Measurements from ENCODE around the gene UBXN10. TPM values are rescaled to one million over a fixed set of nuclear protein-coding genes. Genes with fewer than 3 reads are reported as not detected.

Gene UBXN10
- total and polyA plus RNA-seq, 2 of the 13 experiments (the other 11 are each of a cell fraction or from before 2014, with no cell fraction given) = 0.04 to 0.05 TPM

DNA sequence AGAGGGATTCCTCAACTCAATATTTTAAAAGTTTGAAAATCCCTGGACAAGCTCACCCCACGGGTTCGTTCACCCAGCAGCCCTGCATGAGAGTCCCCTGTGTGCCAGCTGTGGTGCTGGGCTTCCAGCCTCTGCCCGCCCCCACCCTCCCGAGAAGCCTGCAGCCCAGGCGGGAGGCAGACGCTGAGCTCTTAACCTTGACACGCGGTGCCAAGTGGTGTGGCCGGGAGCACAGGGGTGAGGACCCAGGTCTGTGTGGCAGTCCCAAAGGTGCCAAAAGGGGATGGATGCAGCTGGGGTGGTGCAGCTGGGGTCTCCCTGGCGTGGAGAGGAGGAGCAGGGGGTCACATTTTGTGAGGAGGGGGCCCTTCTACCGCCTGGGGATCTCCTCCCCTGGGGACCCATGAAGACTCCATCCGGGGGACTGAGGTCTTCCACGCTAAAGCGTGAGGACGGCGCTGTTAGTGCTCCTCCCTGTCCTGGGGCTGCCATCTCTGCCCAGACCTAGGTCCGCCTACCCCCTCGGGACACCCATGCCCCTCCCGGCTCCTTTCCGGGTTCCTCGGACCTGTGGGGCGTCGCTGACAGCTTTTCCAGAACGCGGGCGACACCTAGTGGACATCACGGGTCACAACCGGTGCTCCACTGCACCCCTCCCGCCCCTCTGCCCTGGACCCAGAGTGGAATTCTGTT, 33.8 kb upstream of the UBXN10 start (continued):
- TF ChIP-seq, protein P1, sequence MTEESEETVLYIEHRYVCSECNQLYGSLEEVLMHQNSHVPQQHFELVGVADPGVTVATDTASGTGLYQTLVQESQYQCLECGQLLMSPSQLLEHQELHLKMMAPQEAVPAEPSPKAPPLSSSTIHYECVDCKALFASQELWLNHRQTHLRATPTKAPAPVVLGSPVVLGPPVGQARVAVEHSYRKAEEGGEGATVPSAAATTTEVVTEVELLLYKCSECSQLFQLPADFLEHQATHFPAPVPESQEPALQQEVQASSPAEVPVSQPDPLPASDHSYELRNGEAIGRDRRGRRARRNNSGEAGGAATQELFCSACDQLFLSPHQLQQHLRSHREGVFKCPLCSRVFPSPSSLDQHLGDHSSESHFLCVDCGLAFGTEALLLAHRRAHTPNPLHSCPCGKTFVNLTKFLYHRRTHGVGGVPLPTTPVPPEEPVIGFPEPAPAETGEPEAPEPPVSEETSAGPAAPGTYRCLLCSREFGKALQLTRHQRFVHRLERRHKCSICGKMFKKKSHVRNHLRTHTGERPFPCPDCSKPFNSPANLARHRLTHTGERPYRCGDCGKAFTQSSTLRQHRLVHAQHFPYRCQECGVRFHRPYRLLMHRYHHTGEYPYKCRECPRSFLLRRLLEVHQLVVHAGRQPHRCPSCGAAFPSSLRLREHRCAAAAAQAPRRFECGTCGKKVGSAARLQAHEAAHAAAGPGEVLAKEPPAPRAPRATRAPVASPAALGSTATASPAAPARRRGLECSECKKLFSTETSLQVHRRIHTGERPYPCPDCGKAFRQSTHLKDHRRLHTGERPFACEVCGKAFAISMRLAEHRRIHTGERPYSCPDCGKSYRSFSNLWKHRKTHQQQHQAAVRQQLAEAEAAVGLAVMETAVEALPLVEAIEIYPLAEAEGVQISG (CRISPR knock-in tag; IDR thresholded peaks at IDR 0.05) = peak; percentile 38; the same call in 1 of the 2 replicates
- TF ChIP-seq, protein P2, sequence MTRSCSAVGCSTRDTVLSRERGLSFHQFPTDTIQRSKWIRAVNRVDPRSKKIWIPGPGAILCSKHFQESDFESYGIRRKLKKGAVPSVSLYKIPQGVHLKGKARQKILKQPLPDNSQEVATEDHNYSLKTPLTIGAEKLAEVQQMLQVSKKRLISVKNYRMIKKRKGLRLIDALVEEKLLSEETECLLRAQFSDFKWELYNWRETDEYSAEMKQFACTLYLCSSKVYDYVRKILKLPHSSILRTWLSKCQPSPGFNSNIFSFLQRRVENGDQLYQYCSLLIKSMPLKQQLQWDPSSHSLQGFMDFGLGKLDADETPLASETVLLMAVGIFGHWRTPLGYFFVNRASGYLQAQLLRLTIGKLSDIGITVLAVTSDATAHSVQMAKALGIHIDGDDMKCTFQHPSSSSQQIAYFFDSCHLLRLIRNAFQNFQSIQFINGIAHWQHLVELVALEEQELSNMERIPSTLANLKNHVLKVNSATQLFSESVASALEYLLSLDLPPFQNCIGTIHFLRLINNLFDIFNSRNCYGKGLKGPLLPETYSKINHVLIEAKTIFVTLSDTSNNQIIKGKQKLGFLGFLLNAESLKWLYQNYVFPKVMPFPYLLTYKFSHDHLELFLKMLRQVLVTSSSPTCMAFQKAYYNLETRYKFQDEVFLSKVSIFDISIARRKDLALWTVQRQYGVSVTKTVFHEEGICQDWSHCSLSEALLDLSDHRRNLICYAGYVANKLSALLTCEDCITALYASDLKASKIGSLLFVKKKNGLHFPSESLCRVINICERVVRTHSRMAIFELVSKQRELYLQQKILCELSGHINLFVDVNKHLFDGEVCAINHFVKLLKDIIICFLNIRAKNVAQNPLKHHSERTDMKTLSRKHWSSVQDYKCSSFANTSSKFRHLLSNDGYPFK (CRISPR knock-in tag; IDR thresholded peaks at IDR 0.05; ENCODE audit: borderline replicate concordance) = no peak
- TF ChIP-seq ARHGAP35 (CRISPR knock-in tag; IDR thresholded peaks at IDR 0.05; ENCODE audit: borderline replicate concordance) (no peak), NFE2 (CRISPR knock-in tag; IDR thresholded peaks at IDR 0.05) (no peak), STAT5B (CRISPR knock-in tag; IDR thresholded peaks at IDR 0.05) (no peak), TEAD2 (CRISPR knock-in tag; IDR thresholded peaks at IDR 0.05) (no peak), TMF1 (CRISPR knock-in tag; IDR thresholded peaks at IDR 0.05; ENCODE audit: low read depth) (no peak), CREB1 (IDR thresholded peaks at IDR 0.05) (no peak), CREB1 (CRISPR knock-in tag; IDR thresholded peaks at IDR 0.05) (no peak), SALL1 (CRISPR knock-in tag; IDR thresholded peaks at IDR 0.05) (0 out of 2 replicates have a peak, but pooled peaks have one; percentile 20), SMAD3 (CRISPR knock-in tag; IDR thresholded peaks at IDR 0.05) (no peak)
- TF ChIP-seq, protein P3, sequence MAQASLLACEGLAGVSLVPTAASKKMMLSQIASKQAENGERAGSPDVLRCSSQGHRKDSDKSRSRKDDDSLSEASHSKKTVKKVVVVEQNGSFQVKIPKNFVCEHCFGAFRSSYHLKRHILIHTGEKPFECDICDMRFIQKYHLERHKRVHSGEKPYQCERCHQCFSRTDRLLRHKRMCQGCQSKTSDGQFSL (CRISPR knock-in tag; IDR thresholded peaks at IDR 0.05) = peak; percentile 53; the same call in 1 of the 2 replicates
- TF ChIP-seq, protein P4, sequence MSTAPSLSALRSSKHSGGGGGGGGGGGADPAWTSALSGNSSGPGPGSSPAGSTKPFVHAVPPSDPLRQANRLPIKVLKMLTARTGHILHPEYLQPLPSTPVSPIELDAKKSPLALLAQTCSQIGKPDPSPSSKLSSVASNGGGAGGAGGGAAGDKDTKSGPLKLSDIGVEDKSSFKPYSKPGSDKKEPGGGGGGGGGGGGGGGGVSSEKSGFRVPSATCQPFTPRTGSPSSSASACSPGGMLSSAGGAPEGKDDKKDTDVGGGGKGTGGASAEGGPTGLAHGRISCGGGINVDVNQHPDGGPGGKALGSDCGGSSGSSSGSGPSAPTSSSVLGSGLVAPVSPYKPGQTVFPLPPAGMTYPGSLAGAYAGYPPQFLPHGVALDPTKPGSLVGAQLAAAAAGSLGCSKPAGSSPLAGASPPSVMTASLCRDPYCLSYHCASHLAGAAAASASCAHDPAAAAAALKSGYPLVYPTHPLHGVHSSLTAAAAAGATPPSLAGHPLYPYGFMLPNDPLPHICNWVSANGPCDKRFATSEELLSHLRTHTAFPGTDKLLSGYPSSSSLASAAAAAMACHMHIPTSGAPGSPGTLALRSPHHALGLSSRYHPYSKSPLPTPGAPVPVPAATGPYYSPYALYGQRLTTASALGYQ (CRISPR knock-in tag; IDR thresholded peaks at IDR 0.05) = no peak
- TF ChIP-seq, protein P5, sequence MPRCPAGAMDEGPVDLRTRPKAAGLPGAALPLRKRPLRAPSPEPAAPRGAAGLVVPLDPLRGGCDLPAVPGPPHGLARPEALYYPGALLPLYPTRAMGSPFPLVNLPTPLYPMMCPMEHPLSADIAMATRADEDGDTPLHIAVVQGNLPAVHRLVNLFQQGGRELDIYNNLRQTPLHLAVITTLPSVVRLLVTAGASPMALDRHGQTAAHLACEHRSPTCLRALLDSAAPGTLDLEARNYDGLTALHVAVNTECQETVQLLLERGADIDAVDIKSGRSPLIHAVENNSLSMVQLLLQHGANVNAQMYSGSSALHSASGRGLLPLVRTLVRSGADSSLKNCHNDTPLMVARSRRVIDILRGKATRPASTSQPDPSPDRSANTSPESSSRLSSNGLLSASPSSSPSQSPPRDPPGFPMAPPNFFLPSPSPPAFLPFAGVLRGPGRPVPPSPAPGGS (CRISPR knock-in tag; IDR thresholded peaks at IDR 0.05) = no peak
- TF ChIP-seq, protein P6, sequence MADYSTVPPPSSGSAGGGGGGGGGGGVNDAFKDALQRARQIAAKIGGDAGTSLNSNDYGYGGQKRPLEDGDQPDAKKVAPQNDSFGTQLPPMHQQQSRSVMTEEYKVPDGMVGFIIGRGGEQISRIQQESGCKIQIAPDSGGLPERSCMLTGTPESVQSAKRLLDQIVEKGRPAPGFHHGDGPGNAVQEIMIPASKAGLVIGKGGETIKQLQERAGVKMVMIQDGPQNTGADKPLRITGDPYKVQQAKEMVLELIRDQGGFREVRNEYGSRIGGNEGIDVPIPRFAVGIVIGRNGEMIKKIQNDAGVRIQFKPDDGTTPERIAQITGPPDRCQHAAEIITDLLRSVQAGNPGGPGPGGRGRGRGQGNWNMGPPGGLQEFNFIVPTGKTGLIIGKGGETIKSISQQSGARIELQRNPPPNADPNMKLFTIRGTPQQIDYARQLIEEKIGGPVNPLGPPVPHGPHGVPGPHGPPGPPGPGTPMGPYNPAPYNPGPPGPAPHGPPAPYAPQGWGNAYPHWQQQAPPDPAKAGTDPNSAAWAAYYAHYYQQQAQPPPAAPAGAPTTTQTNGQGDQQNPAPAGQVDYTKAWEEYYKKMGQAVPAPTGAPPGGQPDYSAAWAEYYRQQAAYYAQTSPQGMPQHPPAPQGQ (CRISPR knock-in tag; IDR thresholded peaks at IDR 0.05; ENCODE audit: borderline replicate concordance) = no peak
- TF ChIP-seq, protein P7, sequence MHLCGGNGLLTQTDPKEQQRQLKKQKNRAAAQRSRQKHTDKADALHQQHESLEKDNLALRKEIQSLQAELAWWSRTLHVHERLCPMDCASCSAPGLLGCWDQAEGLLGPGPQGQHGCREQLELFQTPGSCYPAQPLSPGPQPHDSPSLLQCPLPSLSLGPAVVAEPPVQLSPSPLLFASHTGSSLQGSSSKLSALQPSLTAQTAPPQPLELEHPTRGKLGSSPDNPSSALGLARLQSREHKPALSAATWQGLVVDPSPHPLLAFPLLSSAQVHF (CRISPR knock-in tag; IDR thresholded peaks at IDR 0.05) = no peak
